Measurements from ENCODE around the gene CD164. TPM values are rescaled to one million over a fixed set of nuclear protein-coding genes. Genes with fewer than 3 reads are reported as not detected.

CD164 gene
- total RNA-seq, 1 experiment from 2014 or later = 228 TPM

DNA sequence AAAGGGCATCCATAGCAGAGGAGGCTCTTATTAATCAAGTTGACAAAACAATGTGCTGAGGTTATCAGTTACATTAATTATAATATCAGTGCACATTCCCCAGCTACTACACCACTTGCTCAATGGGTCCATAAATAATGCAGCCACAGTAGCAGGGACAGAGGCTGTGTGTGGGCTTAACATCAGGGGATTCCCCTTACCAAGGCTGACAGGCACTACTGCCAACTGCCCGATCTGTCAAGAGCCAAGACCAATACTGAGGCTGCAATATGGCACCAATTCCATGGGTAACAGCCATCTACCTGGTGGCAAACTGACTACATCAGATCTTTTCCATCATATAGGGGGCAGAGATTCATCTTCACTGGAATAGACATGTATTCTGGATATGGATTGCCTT, 22.0 kb downstream of the CD164 start:
- Histone ChIP-seq H3K36me3 (ENCODE audit: control insufficient read depth, insufficient read depth, low read length) (no peaks in the 10 kb centered on the region; the same call in 1 of the 2 replicates), H3K27me3 (replicated peaks; ENCODE audit: control insufficient read depth, insufficient read depth, low read length) (no peaks in the 10 kb centered on the region), H3K9me3 (peaks cover 6% of the 10 kb centered on the region; the same call in 1 of the 2 replicates), H3K4me1 (no peaks in the 10 kb centered on the region), H3K4me3 (ENCODE audit: low read depth, low read length) (no peak overlapping the region)
- intact Hi-C loops (cut with micrococcal nuclease; ENCODE audit: unreplicated experiment) = no loop called here
- Mint-ChIP-seq H3K4me3 (ENCODE audit: unreplicated experiment) (no peak overlapping the region), H3K36me3 (ENCODE audit: insufficient read depth, unreplicated experiment) (peaks cover 47% of the 10 kb centered on the region), H3K9me3 (ENCODE audit: unreplicated experiment) (no peaks in the 10 kb centered on the region), H3K27ac (ENCODE audit: unreplicated experiment) (no peak overlapping the region), H3K4me1 (ENCODE audit: low read depth, unreplicated experiment) (no peaks in the 10 kb centered on the region), H3K27me3 (ENCODE audit: insufficient read depth, unreplicated experiment) (no peaks in the 10 kb centered on the region)
- ChIA-PET POLR2A (no interaction called here), CTCF (no interaction called here)
- DNase-seq = no peak
- BruUV-seq (replicated peaks) = no TSS peak
- TF ChIP-seq CTCF (IDR thresholded peaks at IDR 0.05; ENCODE audit: insufficient read depth in 1 of 2, low read depth in 1 of 2, low read length in 1 of 2, severe bottlenecking in 1 of 2, unreplicated experiment in 1 of 2) = no peak

DNA sequence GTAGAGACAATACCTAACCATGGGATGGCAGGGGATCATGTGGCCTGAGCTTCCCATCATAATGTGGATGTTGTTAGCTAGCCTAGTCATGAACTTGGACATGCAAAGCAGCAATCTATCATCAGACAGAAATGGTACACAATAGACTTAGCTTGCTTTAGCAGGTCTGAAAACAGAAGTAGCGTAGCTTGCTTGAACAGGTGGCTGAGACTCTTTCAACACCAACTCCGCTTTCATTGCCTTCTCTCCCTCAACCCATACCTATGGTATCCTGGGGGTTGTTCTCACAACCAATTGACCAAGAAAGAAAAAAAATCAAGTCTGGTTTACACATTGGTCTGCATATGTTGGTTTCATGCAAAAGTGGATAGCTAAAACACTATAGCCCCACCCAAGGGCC, 23.0 kb downstream of the CD164 start:
- H3K27ac Mint-ChIP-seq (ENCODE audit: unreplicated experiment) = no peak overlapping the region
- H3K9me3 ChIP-seq = peaks cover 6% of the 10 kb centered on the region; the same call in 1 of the 2 replicates
- no peaks in the 10 kb centered on the region for H3K4me1 Mint-ChIP-seq (ENCODE audit: low read depth, unreplicated experiment)
- H3K27me3 Mint-ChIP-seq (ENCODE audit: insufficient read depth, unreplicated experiment) = no peaks in the 10 kb centered on the region
- CTCF ChIA-PET = no interaction called here
- no peak for TF ChIP-seq CTCF (IDR thresholded peaks at IDR 0.05; ENCODE audit: insufficient read depth in 1 of 2, low read depth in 1 of 2, low read length in 1 of 2, severe bottlenecking in 1 of 2, unreplicated experiment in 1 of 2)
- H3K36me3 ChIP-seq (ENCODE audit: control insufficient read depth, insufficient read depth, low read length) = no peaks in the 10 kb centered on the region; the same call in 1 of the 2 replicates
- H3K4me3 Mint-ChIP-seq (ENCODE audit: unreplicated experiment) = no peak overlapping the region
- no peak overlapping the region for H3K4me3 ChIP-seq (ENCODE audit: low read depth, low read length)
- H3K27me3 ChIP-seq (replicated peaks; ENCODE audit: control insufficient read depth, insufficient read depth, low read length) = no peaks in the 10 kb centered on the region
- peaks cover 38% of the 10 kb centered on the region for H3K36me3 Mint-ChIP-seq (ENCODE audit: insufficient read depth, unreplicated experiment)
- POLR2A ChIA-PET = no interaction called here
- BruUV-seq (replicated peaks) = no TSS peak
- no peaks in the 10 kb centered on the region for H3K9me3 Mint-ChIP-seq (ENCODE audit: unreplicated experiment)
- intact Hi-C loops (cut with micrococcal nuclease; ENCODE audit: unreplicated experiment) = no loop called here
- H3K4me1 ChIP-seq = no peaks in the 10 kb centered on the region
- no peak for DNase-seq

DNA sequence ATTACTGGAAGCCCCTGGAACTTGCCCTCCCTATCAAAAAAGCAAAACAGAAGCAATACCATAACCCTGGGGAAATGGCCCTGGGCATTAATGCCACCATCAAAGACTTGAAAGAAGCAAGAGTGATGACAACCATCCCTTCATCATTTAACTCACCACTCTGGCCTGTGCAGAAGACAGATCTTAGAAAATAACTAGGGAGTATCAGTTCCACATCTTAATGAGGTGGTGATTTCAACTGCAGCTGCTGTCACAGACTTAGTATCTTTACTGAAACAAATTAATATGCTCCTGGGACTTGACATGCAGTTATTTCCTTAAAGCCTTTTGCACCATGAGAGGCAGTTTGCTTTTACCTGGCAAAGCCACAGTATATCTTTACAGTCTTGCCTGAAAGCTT, 24.1 kb downstream of the CD164 start:
- intact Hi-C loops (cut with micrococcal nuclease; ENCODE audit: unreplicated experiment) = no loop called here
- Mint-ChIP-seq H3K4me1 (ENCODE audit: low read depth, unreplicated experiment) (no peaks in the 10 kb centered on the region), H3K36me3 (ENCODE audit: insufficient read depth, unreplicated experiment) (peaks cover 27% of the 10 kb centered on the region), H3K27ac (ENCODE audit: unreplicated experiment) (no peak overlapping the region), H3K4me3 (ENCODE audit: unreplicated experiment) (no peak overlapping the region), H3K9me3 (ENCODE audit: unreplicated experiment) (no peaks in the 10 kb centered on the region), H3K27me3 (ENCODE audit: insufficient read depth, unreplicated experiment) (no peaks in the 10 kb centered on the region)
- no peak for TF ChIP-seq CTCF (IDR thresholded peaks at IDR 0.05; ENCODE audit: insufficient read depth in 1 of 2, low read depth in 1 of 2, low read length in 1 of 2, severe bottlenecking in 1 of 2, unreplicated experiment in 1 of 2)
- H3K4me1 ChIP-seq = no peaks in the 10 kb centered on the region
- H3K4me3 ChIP-seq (ENCODE audit: low read depth, low read length) = no peak overlapping the region
- no peaks in the 10 kb centered on the region for H3K27me3 ChIP-seq (replicated peaks; ENCODE audit: control insufficient read depth, insufficient read depth, low read length)
- no peak for DNase-seq
- no TSS peak for BruUV-seq (replicated peaks)
- H3K36me3 ChIP-seq (ENCODE audit: control insufficient read depth, insufficient read depth, low read length) = no peaks in the 10 kb centered on the region; the same call in none of the 2 replicates
- peaks cover 6% of the 10 kb centered on the region; the same call in 1 of the 2 replicates for H3K9me3 ChIP-seq
- ChIA-PET CTCF (no interaction called here), POLR2A (no interaction called here)
